ENCODE measurements around the gene VPS25.

DNA sequence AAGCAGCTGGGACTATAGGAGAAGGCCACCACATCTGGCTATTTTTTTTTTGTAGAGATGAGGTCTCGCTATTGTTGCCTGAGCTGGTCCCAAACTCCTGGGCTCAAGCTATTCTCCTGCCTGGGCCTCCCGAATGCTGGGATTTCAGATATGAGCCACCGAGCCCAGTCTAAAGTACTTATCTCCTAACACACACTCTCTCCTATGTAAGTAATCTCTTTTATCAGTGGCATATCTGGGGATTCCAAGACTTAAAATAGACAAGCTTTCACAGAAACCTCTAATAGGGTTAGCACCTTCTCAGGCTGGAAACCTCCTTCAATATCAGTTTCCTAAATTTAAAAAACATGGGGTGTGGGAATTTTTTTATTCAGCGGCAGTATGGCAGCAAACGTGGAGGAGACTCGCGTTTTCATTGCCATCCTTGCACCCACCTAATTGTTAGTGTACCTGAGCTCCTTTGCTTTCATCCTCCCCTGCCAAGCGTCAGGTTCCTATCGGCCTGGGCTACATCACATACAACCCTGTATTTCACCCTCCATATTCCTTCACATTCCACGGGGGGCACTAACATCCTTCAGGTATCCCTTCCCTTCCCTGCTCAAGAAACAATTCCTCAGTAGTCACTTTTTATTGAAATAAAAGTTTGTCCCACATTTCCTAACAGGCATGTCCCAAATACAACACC lies 29.5 kb upstream of the VPS25 start:
- TF ChIP-seq CTCF (IDR thresholded peaks at IDR 0.05) (peak in 2 of 5 experiments; percentile 15 to 28), POLR2A (IDR thresholded peaks at IDR 0.05) (no peak)
